GM23338 (cell line): ENCODE measurements around the gene KBTBD12.

ENCODE experiments used
- CREB1 ChIP-seq: fragments of 250-450 bp; sonication (Bioruptor Pico); IDR thresholded peaks from 2 replicates; pipeline ENCODE4 v1.5.0; 2020; ENCODE audit warnings: low read depth, mild to moderate bottlenecking, moderate library complexity
- EZH2 ChIP-seq: fragments of 200-600 bp; sonication (generic); IDR thresholded peaks from one replicate; pipeline ENCODE4 v1.8.0; 2017; ENCODE audit warnings: antibody characterized with exemption, mild to moderate bottlenecking, low read depth; ENCODE audit not compliant: unreplicated experiment
- EZH2phosphoT487 ChIP-seq: fragments of 200-600 bp; sonication (generic); IDR thresholded peaks from one replicate; pipeline ENCODE4 v1.8.1; 2018; ENCODE audit warnings: antibody characterized with exemption; ENCODE audit not compliant: unreplicated experiment
- JUNB ChIP-seq: IDR thresholded peaks from one replicate; pipeline ENCODE4 v1.6.1; 2016; ENCODE audit warnings: antibody characterized with exemption; ENCODE audit not compliant: unreplicated experiment
- POLR2AphosphoS5 ChIP-seq: IDR thresholded peaks from 2 replicates; pipeline ENCODE4 v1.6.1; 2016; ENCODE audit warnings: antibody characterized with exemption, low read depth
- STAT1 ChIP-seq: IDR thresholded peaks from one replicate; pipeline ENCODE4 v1.6.1; 2016; ENCODE audit warnings: antibody characterized with exemption; ENCODE audit not compliant: unreplicated experiment
- ZNF331 ChIP-seq: fragments of 250-450 bp; sonication (Bioruptor Pico); IDR thresholded peaks from 2 replicates; pipeline ENCODE4 v1.5.0; 2020; ENCODE audit warnings: low read depth, mild to moderate bottlenecking, moderate library complexity
- TF ChIP-seq, protein P1 (sequence below), 2 experiments: fragments of 200-600 bp in 1 of 2; sonication (generic) in 1 of 2; conservative IDR thresholded peaks; 2 replicates each; pipeline versions ENCODE4 v1.5.1 to v1.6.1; 2016 to 2017; ENCODE audit warnings: antibody characterized with exemption in 2 of 2, low read depth in 2 of 2, mild to moderate bottlenecking in 2 of 2, moderate library complexity in 1 of 2
- TF ChIP-seq, protein P2 (sequence below): IDR thresholded peaks from one replicate; pipeline ENCODE4 v1.6.1; 2018; ENCODE audit warnings: antibody characterized with exemption; ENCODE audit not compliant: unreplicated experiment

- TF ChIP-seq, protein P1, sequence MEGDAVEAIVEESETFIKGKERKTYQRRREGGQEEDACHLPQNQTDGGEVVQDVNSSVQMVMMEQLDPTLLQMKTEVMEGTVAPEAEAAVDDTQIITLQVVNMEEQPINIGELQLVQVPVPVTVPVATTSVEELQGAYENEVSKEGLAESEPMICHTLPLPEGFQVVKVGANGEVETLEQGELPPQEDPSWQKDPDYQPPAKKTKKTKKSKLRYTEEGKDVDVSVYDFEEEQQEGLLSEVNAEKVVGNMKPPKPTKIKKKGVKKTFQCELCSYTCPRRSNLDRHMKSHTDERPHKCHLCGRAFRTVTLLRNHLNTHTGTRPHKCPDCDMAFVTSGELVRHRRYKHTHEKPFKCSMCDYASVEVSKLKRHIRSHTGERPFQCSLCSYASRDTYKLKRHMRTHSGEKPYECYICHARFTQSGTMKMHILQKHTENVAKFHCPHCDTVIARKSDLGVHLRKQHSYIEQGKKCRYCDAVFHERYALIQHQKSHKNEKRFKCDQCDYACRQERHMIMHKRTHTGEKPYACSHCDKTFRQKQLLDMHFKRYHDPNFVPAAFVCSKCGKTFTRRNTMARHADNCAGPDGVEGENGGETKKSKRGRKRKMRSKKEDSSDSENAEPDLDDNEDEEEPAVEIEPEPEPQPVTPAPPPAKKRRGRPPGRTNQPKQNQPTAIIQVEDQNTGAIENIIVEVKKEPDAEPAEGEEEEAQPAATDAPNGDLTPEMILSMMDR (conservative IDR thresholded peaks at IDR 0.05; ENCODE audit: low read depth in 2 of 2) = no peak
- TF ChIP-seq, protein P2, sequence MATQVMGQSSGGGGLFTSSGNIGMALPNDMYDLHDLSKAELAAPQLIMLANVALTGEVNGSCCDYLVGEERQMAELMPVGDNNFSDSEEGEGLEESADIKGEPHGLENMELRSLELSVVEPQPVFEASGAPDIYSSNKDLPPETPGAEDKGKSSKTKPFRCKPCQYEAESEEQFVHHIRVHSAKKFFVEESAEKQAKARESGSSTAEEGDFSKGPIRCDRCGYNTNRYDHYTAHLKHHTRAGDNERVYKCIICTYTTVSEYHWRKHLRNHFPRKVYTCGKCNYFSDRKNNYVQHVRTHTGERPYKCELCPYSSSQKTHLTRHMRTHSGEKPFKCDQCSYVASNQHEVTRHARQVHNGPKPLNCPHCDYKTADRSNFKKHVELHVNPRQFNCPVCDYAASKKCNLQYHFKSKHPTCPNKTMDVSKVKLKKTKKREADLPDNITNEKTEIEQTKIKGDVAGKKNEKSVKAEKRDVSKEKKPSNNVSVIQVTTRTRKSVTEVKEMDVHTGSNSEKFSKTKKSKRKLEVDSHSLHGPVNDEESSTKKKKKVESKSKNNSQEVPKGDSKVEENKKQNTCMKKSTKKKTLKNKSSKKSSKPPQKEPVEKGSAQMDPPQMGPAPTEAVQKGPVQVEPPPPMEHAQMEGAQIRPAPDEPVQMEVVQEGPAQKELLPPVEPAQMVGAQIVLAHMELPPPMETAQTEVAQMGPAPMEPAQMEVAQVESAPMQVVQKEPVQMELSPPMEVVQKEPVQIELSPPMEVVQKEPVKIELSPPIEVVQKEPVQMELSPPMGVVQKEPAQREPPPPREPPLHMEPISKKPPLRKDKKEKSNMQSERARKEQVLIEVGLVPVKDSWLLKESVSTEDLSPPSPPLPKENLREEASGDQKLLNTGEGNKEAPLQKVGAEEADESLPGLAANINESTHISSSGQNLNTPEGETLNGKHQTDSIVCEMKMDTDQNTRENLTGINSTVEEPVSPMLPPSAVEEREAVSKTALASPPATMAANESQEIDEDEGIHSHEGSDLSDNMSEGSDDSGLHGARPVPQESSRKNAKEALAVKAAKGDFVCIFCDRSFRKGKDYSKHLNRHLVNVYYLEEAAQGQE = no peak
- TF ChIP-seq EZH2 (no peak), POLR2AphosphoS5 (no peak), EZH2phosphoT487 (no peak), STAT1 (no peak), JUNB (no peak), ZNF331 (no peak), CREB1 (no peak)
Measured at GRCh38 chr3:127911421-127911931, 3.6 kb upstream of the KBTBD12 start.
